Measurements from ENCODE around the gene DIP2C. TPM values are rescaled to one million over a fixed set of nuclear protein-coding genes. Genes with fewer than 3 reads are reported as not detected.

Gene DIP2C
- total RNA-seq, 2 donors from 2014 or later = 9.6 to 11.9 TPM

GRCh38 chr10:527416-527815 is 162.1 kb downstream of the DIP2C start:
- DNase-seq (no peak), ATAC-seq (no peak)
- TF ChIP-seq CTCF (IDR thresholded peaks at IDR 0.05) (no peak), POLR2A (IDR thresholded peaks at IDR 0.05) (no peak)
- Histone ChIP-seq H3K9me3 (no peaks in the 10 kb centered on the region), H3K27ac (no peak overlapping the region), H3K36me3 (replicated peaks in 1 of 2; ENCODE audit: insufficient read depth in 1 of 2, low read depth in 2 of 2) (no peaks in the 10 kb centered on the region), H3K27me3 (no peaks in the 10 kb centered on the region), H3K4me1 (no peaks in the 10 kb centered on the region), H3K4me3 (no peak overlapping the region)
- WGBS, 2 donors = 26 to 35% methylated on average over 1 of the region's 1 CpG
- intact Hi-C loops (cut with DNase I) = no loop called here

GRCh38 chr10:526651-527312 is 162.7 kb downstream of the DIP2C start:
- intact Hi-C loops (cut with DNase I) = no loop called here
- DNase-seq (no peak), ATAC-seq (no peak)
- H3K4me1 ChIP-seq = no peaks in the 10 kb centered on the region
- TF ChIP-seq POLR2A (IDR thresholded peaks at IDR 0.05) (no peak), CTCF (IDR thresholded peaks at IDR 0.05) (no peak)
- no peaks in the 10 kb centered on the region for H3K27me3 ChIP-seq
- no peak overlapping the region for H3K27ac ChIP-seq
- 91 to 93% methylated on average over 18 to 21 of the region's 21 CpGs for WGBS, 2 donors
- no peaks in the 10 kb centered on the region for H3K9me3 ChIP-seq
- H3K36me3 ChIP-seq (replicated peaks in 1 of 2; ENCODE audit: insufficient read depth in 1 of 2, low read depth in 2 of 2) = no peaks in the 10 kb centered on the region
- no peak overlapping the region for H3K4me3 ChIP-seq

GRCh38 chr10:525565-526315 is 163.7 kb downstream of the DIP2C start:
- Histone ChIP-seq H3K4me1 (no peaks in the 10 kb centered on the region), H3K36me3 (replicated peaks in 1 of 2; ENCODE audit: insufficient read depth in 1 of 2, low read depth in 2 of 2) (no peaks in the 10 kb centered on the region), H3K4me3 (no peak overlapping the region), H3K27ac (no peak overlapping the region), H3K27me3 (no peaks in the 10 kb centered on the region), H3K9me3 (no peaks in the 10 kb centered on the region)
- no peak for TF ChIP-seq POLR2A (IDR thresholded peaks at IDR 0.05)
- no peak for TF ChIP-seq CTCF (IDR thresholded peaks at IDR 0.05)
- peak in 1 of 4 donors; percentile 8 for DNase-seq
- intact Hi-C loops (cut with DNase I) = no loop called here
- 89 to 91% methylated on average over 15 to 17 of the region's 17 CpGs for WGBS, 2 donors
- no peak for ATAC-seq

GRCh38 chr10:523925-524324 is 165.5 kb downstream of the DIP2C start:
- Histone ChIP-seq H3K4me3 (no peak overlapping the region), H3K27ac (no peak overlapping the region), H3K4me1 (no peaks in the 10 kb centered on the region), H3K9me3 (no peaks in the 10 kb centered on the region), H3K27me3 (no peaks in the 10 kb centered on the region), H3K36me3 (replicated peaks in 1 of 2; ENCODE audit: insufficient read depth in 1 of 2, low read depth in 2 of 2) (no peaks in the 10 kb centered on the region)
- peak in 1 of 4 donors; percentile 8 for DNase-seq
- TF ChIP-seq POLR2A (IDR thresholded peaks at IDR 0.05) (no peak), CTCF (IDR thresholded peaks at IDR 0.05) (no peak)
- WGBS, 2 donors = 80 to 88% methylated on average over 8 of the region's 8 CpGs
- intact Hi-C loops (cut with DNase I) = no loop called here
- ATAC-seq = no peak
